SK-N-SH (cell line): ENCODE data around the gene ELF3. TPM values are rescaled to one million over a fixed set of nuclear protein-coding genes. Genes with fewer than 3 reads are reported as not detected.

Source experiments
- CTCF ChIA-PET: fragments of 300-600, 350-600 bp; formaldehyde crosslinking; extraction: SDS; loops from one replicate; lab custom pipeline; 2021; lab: Yijun Ruan, JAX
- POLR2A ChIA-PET: fragments of 350-600 bp; sonication (Branson Sonifier 250); formaldehyde crosslinking; extraction: SDS; loops from one replicate; lab custom pipeline; 2020; ENCODE audit warnings: antibody characterized with exemption, inconsistent platforms; lab: Yijun Ruan, JAX
- DNase-seq: peaks from one replicate; pipeline ENCODE4 v3.0.0; 2012
- H2AFZ ChIP-seq: fragments of 200-600 bp; sonication (generic); 2 replicates; pipeline ENCODE4 v1.8.1; 2016; ENCODE audit warnings: antibody characterized with exemption, mild to moderate bottlenecking, low read depth
- H3F3A ChIP-seq: fragments of 200-600 bp; sonication (generic); replicated peaks from 2 replicates; pipeline ENCODE3; 2016; ENCODE audit warnings: antibody characterized with exemption, mild to moderate bottlenecking; ENCODE audit not compliant: insufficient read depth
- H3K27ac ChIP-seq, 2 experiments: fragments of 200-500 bp in 1 of 2; fragments of 200-600 bp in 1 of 2; sonication (Bioruptor generic) in 1 of 2; sonication (generic), shearing (Covaris generic) in 1 of 2; 2 replicates each; pipeline versions ENCODE4 v1.5.1 to v1.6.1; 2014 to 2016; ENCODE audit warnings: low read depth in 2 of 2, inconsistent platforms in 1 of 2, low read length in 1 of 2, mild to moderate bottlenecking in 1 of 2, mixed read lengths in 1 of 2
- H3K27me3 ChIP-seq: fragments of 200-600 bp; sonication (generic), shearing (Covaris generic); 2 replicates; pipeline ENCODE4 v1.6.1; 2016; ENCODE audit warnings: mixed run types; ENCODE audit not compliant: insufficient read depth
- H3K36me3 ChIP-seq, 2 experiments: fragments of 200-500 bp in 1 of 2; fragments of 200-600 bp in 1 of 2; sonication (Bioruptor generic) in 1 of 2; sonication (generic) in 1 of 2; replicated peaks in 1 of 2; 2 replicates each; pipeline versions ENCODE3 to v1.5.1; 2014 to 2016; ENCODE audit warnings: low read length in 1 of 2, mild to moderate bottlenecking in 1 of 2; ENCODE audit not compliant: insufficient read depth in 2 of 2, control insufficient read depth in 1 of 2
- H3K4me1 ChIP-seq, 2 experiments: fragments of 200-500 bp in 1 of 2; fragments of 200-600 bp in 1 of 2; sonication (Bioruptor generic) in 1 of 2; sonication (generic), shearing (Covaris generic) in 1 of 2; 2 replicates each; pipeline versions ENCODE4 v1.5.1 to v1.6.1; 2014 to 2016; ENCODE audit warnings: low read depth in 1 of 2, low read length in 1 of 2, mixed run types in 1 of 2; ENCODE audit not compliant: insufficient read depth in 2 of 2, control insufficient read depth in 1 of 2
- H3K4me2 ChIP-seq: fragments of 200-600 bp; sonication (generic), shearing (Covaris generic); 2 replicates; pipeline ENCODE4 v1.6.1; 2017; ENCODE audit warnings: mixed run types
- H3K4me3 ChIP-seq, 2 experiments: fragments of 200-500 bp in 1 of 2; fragments of 200-600 bp in 1 of 2; sonication (Bioruptor generic) in 1 of 2; sonication (generic), shearing (Covaris generic) in 1 of 2; 2 replicates each; pipeline versions ENCODE4 v1.5.1 to v1.8.1; 2014 to 2016; ENCODE audit warnings: low read depth in 2 of 2, inconsistent platforms in 1 of 2, low read length in 1 of 2, mild to moderate bottlenecking in 1 of 2, mixed read lengths in 1 of 2, moderate library complexity in 1 of 2
- H3K79me2 ChIP-seq: fragments of 200-600 bp; sonication (generic); 2 replicates; pipeline ENCODE4 v1.8.1; 2017; ENCODE audit warnings: mild to moderate bottlenecking; ENCODE audit not compliant: insufficient read depth
- H3K9ac ChIP-seq: fragments of 200-600 bp; sonication (generic); 2 replicates; pipeline ENCODE4 v1.6.1; 2017; ENCODE audit warnings: mixed run types
- H3K9me2 ChIP-seq: fragments of 200-600 bp; sonication (generic); 2 replicates; pipeline ENCODE4 v1.6.1; 2017; ENCODE audit warnings: mixed run types
- H3K9me3 ChIP-seq: fragments of 200-600 bp; sonication (generic); 2 replicates; pipeline ENCODE4 v1.6.1; 2017; ENCODE audit warnings: mixed run types, mild to moderate bottlenecking, moderate library complexity
- H4K20me1 ChIP-seq: fragments of 200-600 bp; sonication (generic); 2 replicates; pipeline ENCODE4 v1.6.1; 2017; ENCODE audit warnings: mild to moderate bottlenecking, mixed run types; ENCODE audit not compliant: insufficient read depth
- EZH2phosphoT487 ChIP-seq: fragments of 200-600 bp; sonication (generic); IDR thresholded peaks from 2 replicates; pipeline ENCODE4 v1.6.1; 2017; ENCODE audit warnings: low read depth, mixed run types, mild to moderate bottlenecking, antibody characterized with exemption, moderate library complexity, borderline replicate concordance
- FOSL2 ChIP-seq: IDR thresholded peaks from 2 replicates; pipeline ENCODE4 v1.4.0; 2012; ENCODE audit warnings: low read depth, mild to moderate bottlenecking, moderate library complexity, borderline replicate concordance
- GATA2 ChIP-seq: sonication (generic); formaldehyde crosslinking; IDR thresholded peaks from 2 replicates; pipeline ENCODE4 v1.5.0; 2020; ENCODE audit warnings: mild to moderate bottlenecking, missing genetic modification reagents
- NFIC ChIP-seq: IDR thresholded peaks from 2 replicates; pipeline ENCODE4 v1.4.0; 2012; ENCODE audit warnings: borderline replicate concordance
- POLR2AphosphoS5 ChIP-seq: IDR thresholded peaks from 2 replicates; pipeline ENCODE4 v1.6.1; 2012; ENCODE audit warnings: low read depth, low read length
- RCOR1 ChIP-seq: fragments of 150-350 bp; IDR thresholded peaks from 2 replicates; pipeline ENCODE4 v1.6.1; 2017; ENCODE audit warnings: antibody characterized with exemption, low read length
- SMC3 ChIP-seq: IDR thresholded peaks from 2 replicates; pipeline ENCODE4 v1.6.1; 2012; ENCODE audit warnings: low read depth, low read length, improper control_type of control experiment
- TAF1 ChIP-seq: IDR thresholded peaks from 2 replicates; pipeline ENCODE4 v1.6.1; 2012; ENCODE audit warnings: low read depth, mild to moderate bottlenecking, low read length, moderate library complexity, borderline replicate concordance
- TEAD4 ChIP-seq: IDR thresholded peaks from 2 replicates; pipeline ENCODE4 v1.4.0; 2012; ENCODE audit warnings: mild to moderate bottlenecking, borderline replicate concordance; ENCODE audit not compliant: insufficient read depth
- WGBS: methylation state at CpG from one replicate; pipeline ENCODE4 v1.1.6; 2017; ENCODE audit warnings: low lambda C conversion rate; 5-methylcytosine and 5-hydroxymethylcytosine counted together
- polyA plus RNA-seq, 3 experiments: library from polyadenylated mRNA; depleted of rRNA; stranded (reverse); fragments of >200 nt; gene quantifications; 2 replicates each; pipeline ENCODE4 v1.2.3, GENCODE V29; 2012
- TF ChIP-seq, protein P1 (sequence below): IDR thresholded peaks from 2 replicates; pipeline ENCODE4; 2012
- TF ChIP-seq, protein P2 (sequence below): fragments of 150-350 bp; IDR thresholded peaks from 2 replicates; pipeline ENCODE4 v1.6.1; 2016; ENCODE audit warnings: mild to moderate bottlenecking, low read depth, low read length
- TF ChIP-seq, protein P3 (sequence below): IDR thresholded peaks from 2 replicates; pipeline ENCODE4 v1.4.0; 2012; ENCODE audit warnings: low read depth, borderline replicate concordance
- TF ChIP-seq, protein P4 (sequence below): IDR thresholded peaks from 2 replicates; pipeline ENCODE4 v1.6.1; 2012; ENCODE audit warnings: mild to moderate bottlenecking, low read depth, low read length, moderate library complexity

ELF3 gene
- polyA plus RNA-seq, 1 of the 3 experiments (the other 2 are of a cell fraction): 0.10 TPM

DNA sequence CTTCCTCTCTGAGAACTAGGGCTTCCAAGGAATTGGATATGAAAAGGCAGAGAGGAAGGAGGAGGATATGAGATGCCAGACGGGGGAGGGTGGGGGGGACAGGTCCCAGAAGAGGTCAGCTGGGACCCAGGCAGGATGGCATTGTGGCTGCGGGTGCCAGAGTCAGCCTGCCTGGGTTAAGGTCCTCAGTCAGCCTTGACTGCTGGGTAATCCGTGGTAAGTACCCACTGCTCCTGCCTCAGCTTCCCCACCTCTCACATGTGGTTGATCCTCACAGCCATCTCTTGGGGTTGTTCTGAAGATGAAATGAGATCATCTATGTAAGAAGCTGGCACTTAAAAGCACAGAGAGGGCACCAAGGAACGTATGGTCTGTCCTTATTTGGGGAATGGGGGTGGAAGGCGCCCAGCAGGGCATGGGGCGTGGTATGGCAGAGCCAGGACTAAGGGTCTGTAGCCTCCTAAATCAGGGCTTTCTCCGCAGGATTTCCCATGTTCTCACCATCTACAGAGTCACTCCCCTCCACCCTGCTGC, 23.8 kb downstream of the ELF3 start:
- POLR2A ChIA-PET: no interaction called here
- Histone ChIP-seq H3K9me2 (no peaks in the 10 kb centered on the region), H3K4me3 (no peak overlapping the region), H3K27ac (no peak overlapping the region)
- 87% methylated on average over 6 of the region's 7 CpGs for WGBS
- no peak for DNase-seq
- no peak for TF ChIP-seq TAF1
- TF ChIP-seq, all 33 proteins: peak for 0
- no peaks in the 10 kb centered on the region for H3K4me1 ChIP-seq
- no peaks in the 10 kb centered on the region for H3K9me3 ChIP-seq
- no peaks in the 10 kb centered on the region for H3K27me3 ChIP-seq
- no peak overlapping the region for H3K9ac ChIP-seq
- CTCF ChIA-PET: interaction anchor here (0.7 to 2.2 kb wide), 4 partner anchors 34 to 162 kb away, joined by 3 to 7 read pairs (median 3); no protein-coding TSS in a partner anchor
- no peak overlapping the region for H3K4me2 ChIP-seq
- H2AFZ ChIP-seq: no peak overlapping the region
- no peaks in the 10 kb centered on the region for H3F3A ChIP-seq
- no peaks in the 10 kb centered on the region for H3K79me2 ChIP-seq
- no peaks in the 10 kb centered on the region for H3K36me3 ChIP-seq
- no peaks in the 10 kb centered on the region for H4K20me1 ChIP-seq

DNA sequence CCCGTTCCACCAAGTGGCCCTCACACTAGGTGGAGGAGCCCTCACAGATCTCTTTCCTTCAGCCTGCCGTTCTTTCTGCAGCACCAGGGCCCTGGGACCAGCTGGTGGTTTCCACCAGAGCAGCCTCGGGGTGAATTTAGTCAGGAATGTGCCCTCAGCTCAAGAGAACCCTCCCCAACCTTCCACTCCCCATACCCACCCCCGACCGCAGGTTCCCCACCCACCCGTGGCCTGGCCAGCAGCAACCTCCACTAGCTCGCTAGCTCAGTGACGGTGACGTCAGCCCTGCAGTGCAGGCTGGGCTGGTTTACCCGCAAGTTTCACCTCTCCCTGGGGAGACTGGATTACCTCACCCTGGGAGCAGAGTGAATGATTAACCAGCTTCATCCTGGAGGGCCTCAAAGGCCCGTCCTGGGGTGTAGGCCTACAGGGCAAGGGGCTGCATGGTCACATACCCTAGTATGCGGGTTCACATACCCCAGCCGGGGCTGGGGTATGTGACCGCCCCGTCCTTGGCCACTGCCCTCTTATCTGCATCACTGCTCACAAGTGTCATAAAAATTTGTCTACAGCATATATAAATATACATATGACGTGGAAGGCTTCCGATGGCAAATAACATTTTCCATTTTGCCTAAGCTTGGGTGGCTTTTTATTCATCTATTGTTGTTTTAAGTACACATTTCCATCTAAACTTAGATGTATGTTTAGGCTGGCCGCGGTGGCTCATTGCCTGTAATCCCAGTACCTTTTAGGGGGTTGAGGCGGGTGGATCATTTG, 24.5 kb downstream of the ELF3 start:
- WGBS: 69% methylated on average over 19 of the region's 20 CpGs
- no peaks in the 10 kb centered on the region for H3K27me3 ChIP-seq
- H3F3A ChIP-seq: no peaks in the 10 kb centered on the region
- CTCF ChIA-PET: interaction anchor here (0.7 to 2.2 kb wide), 5 partner anchors 26 to 162 kb away, joined by 3 to 7 read pairs (median 3); no protein-coding TSS in a partner anchor
- no peak overlapping the region for H3K4me2 ChIP-seq
- H3K27ac ChIP-seq: no peak overlapping the region
- H4K20me1 ChIP-seq: no peaks in the 10 kb centered on the region
- no peak for DNase-seq
- H2AFZ ChIP-seq: no peak overlapping the region
- POLR2A ChIA-PET: no interaction called here
- H3K4me3 ChIP-seq: no peak overlapping the region
- TF ChIP-seq, protein P1, sequence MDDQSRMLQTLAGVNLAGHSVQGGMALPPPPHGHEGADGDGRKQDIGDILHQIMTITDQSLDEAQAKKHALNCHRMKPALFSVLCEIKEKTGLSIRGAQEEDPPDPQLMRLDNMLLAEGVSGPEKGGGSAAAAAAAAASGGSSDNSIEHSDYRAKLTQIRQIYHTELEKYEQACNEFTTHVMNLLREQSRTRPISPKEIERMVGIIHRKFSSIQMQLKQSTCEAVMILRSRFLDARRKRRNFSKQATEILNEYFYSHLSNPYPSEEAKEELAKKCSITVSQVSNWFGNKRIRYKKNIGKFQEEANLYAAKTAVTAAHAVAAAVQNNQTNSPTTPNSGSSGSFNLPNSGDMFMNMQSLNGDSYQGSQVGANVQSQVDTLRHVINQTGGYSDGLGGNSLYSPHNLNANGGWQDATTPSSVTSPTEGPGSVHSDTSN: no peak
- no peak for TF ChIP-seq NFIC
- TF ChIP-seq, protein P2, sequence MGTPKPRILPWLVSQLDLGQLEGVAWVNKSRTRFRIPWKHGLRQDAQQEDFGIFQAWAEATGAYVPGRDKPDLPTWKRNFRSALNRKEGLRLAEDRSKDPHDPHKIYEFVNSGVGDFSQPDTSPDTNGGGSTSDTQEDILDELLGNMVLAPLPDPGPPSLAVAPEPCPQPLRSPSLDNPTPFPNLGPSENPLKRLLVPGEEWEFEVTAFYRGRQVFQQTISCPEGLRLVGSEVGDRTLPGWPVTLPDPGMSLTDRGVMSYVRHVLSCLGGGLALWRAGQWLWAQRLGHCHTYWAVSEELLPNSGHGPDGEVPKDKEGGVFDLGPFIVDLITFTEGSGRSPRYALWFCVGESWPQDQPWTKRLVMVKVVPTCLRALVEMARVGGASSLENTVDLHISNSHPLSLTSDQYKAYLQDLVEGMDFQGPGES: no peak
- no peak for TF ChIP-seq FOSL2
- TF ChIP-seq EZH2phosphoT487: no peak
- TF ChIP-seq, protein P3, sequence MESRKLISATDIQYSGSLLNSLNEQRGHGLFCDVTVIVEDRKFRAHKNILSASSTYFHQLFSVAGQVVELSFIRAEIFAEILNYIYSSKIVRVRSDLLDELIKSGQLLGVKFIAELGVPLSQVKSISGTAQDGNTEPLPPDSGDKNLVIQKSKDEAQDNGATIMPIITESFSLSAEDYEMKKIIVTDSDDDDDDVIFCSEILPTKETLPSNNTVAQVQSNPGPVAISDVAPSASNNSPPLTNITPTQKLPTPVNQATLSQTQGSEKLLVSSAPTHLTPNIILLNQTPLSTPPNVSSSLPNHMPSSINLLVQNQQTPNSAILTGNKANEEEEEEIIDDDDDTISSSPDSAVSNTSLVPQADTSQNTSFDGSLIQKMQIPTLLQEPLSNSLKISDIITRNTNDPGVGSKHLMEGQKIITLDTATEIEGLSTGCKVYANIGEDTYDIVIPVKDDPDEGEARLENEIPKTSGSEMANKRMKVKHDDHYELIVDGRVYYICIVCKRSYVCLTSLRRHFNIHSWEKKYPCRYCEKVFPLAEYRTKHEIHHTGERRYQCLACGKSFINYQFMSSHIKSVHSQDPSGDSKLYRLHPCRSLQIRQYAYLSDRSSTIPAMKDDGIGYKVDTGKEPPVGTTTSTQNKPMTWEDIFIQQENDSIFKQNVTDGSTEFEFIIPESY: no peak
- no peak for TF ChIP-seq TEAD4
- TF ChIP-seq POLR2AphosphoS5: no peak
- no peak for TF ChIP-seq RCOR1
- no peak for TF ChIP-seq TAF1
- TF ChIP-seq, protein P4, sequence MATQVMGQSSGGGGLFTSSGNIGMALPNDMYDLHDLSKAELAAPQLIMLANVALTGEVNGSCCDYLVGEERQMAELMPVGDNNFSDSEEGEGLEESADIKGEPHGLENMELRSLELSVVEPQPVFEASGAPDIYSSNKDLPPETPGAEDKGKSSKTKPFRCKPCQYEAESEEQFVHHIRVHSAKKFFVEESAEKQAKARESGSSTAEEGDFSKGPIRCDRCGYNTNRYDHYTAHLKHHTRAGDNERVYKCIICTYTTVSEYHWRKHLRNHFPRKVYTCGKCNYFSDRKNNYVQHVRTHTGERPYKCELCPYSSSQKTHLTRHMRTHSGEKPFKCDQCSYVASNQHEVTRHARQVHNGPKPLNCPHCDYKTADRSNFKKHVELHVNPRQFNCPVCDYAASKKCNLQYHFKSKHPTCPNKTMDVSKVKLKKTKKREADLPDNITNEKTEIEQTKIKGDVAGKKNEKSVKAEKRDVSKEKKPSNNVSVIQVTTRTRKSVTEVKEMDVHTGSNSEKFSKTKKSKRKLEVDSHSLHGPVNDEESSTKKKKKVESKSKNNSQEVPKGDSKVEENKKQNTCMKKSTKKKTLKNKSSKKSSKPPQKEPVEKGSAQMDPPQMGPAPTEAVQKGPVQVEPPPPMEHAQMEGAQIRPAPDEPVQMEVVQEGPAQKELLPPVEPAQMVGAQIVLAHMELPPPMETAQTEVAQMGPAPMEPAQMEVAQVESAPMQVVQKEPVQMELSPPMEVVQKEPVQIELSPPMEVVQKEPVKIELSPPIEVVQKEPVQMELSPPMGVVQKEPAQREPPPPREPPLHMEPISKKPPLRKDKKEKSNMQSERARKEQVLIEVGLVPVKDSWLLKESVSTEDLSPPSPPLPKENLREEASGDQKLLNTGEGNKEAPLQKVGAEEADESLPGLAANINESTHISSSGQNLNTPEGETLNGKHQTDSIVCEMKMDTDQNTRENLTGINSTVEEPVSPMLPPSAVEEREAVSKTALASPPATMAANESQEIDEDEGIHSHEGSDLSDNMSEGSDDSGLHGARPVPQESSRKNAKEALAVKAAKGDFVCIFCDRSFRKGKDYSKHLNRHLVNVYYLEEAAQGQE: no peak
- TF ChIP-seq GATA2 (CRISPR knock-in tag): no peak
- TF ChIP-seq SMC3: no peak
- no peaks in the 10 kb centered on the region for H3K4me1 ChIP-seq
- no peaks in the 10 kb centered on the region for H3K79me2 ChIP-seq
- no peaks in the 10 kb centered on the region for H3K9me3 ChIP-seq
- H3K9ac ChIP-seq: no peak overlapping the region
- no peaks in the 10 kb centered on the region for H3K9me2 ChIP-seq
- H3K36me3 ChIP-seq: no peaks in the 10 kb centered on the region
